Activated T-cell treated with anti-CD3 and anti-CD28 coated beads for 1 hour (primary cell): Measurements from ENCODE around the gene AP4M1.
A peak's percentile ranks its signal among the peaks of the same experiment; 100 is the strongest.

Experiments used
- DNase-seq: peaks from one replicate; pipeline ENCODE4 v3.0.0-alpha.2; 2020; ENCODE audit warnings: low read depth

Gene AP4M1, protein sequence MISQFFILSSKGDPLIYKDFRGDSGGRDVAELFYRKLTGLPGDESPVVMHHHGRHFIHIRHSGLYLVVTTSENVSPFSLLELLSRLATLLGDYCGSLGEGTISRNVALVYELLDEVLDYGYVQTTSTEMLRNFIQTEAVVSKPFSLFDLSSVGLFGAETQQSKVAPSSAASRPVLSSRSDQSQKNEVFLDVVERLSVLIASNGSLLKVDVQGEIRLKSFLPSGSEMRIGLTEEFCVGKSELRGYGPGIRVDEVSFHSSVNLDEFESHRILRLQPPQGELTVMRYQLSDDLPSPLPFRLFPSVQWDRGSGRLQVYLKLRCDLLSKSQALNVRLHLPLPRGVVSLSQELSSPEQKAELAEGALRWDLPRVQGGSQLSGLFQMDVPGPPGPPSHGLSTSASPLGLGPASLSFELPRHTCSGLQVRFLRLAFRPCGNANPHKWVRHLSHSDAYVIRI

GRCh38 chr7:100101016-100101862 lies at the start of gene AP4M1, which contains the start of gene MCM7:
TSS of gene AP4M1 (plus strand) at chr7:100101643. CDS start at chr7:100101715, 72 bp downstream.
TSS of gene MCM7 (minus strand) at chr7:100101397. CDS start at chr7:100101294, 103 bp downstream.
- DNase-seq: peak; percentile 92

GRCh38 chr7:100053215-100053614 lies 48.2 kb upstream of the AP4M1 start:
- DNase-seq: no peak

- DNase-seq: no peak
These were observed 44.4 kb upstream of the AP4M1 start for GRCh38 chr7:100057006-100057405.

- DNase-seq: no peak
These were observed 42.1 kb upstream of the AP4M1 start for GRCh38 chr7:100059251-100059739.

DNA sequence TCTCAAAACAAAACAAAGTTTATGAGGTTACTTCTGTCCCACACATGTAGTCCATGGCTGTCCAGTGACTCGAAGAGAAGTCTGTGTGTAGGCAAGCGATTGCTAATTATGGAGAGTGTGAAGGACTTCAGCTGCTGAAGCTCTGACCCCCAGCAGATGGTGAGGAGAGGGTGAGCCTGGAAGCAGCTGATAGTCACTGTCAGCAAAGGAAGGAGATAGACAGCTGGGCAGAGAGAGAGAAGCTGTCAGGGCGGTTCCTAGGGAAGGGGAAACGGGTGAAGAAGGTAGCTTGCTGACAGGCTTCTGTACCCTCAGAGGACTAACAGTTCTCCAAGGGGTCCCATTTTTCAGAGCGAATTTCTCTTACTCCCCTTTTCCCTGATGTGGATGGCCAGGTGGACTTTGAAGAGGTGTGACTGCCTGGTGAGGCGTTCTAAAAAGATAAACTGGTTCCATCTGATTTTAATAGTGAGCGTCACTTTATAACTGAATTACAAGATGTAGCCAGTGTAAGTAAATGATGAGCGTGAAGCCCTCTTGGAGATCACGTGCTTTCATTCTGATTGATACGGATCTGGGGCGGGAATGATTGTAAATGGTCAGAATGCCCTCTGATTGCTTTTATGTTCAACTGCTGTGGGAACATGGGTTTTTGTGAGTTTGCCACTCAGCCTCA lies 39.8 kb upstream of the AP4M1 start:
- no peak for DNase-seq

GRCh38 chr7:100063376-100063775 lies 38.1 kb upstream of the AP4M1 start:
- no peak for DNase-seq

GRCh38 chr7:100064162-100064561 lies 37.3 kb upstream of the AP4M1 start:
- no peak for DNase-seq

DNA sequence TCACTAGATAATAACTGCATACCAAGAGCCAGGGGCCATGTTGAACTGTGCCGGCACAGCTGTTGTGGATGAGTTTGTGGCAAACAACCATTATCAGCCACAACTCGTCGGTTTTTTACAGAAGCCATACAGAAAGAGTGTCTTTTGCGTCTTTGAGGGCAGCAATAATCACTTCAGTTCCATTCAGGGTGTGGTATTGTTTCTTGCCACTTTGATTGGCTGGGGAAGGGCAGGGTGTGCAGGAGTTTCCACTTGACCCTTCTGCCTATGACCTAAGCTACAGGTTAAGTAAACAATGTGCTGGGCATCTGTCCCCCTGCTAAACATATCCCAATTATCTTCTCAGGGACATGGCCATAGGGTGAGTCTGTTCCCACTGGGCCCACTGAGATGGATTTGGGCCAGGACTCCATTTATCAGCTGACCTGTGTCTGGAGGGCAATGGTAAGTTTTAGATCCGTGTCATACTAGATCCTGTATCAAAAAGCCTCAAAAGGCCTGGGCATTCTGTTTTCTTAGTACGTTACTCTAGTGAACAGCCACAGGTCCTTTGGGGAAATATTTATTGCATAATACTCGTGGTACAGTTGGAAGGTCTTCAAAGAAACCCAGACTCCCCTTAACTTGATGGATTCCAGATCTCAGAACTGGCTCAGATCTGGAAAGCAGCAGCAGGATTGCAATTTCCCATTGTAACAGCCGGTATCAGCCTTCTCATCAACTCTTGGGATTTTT lies 35.8 kb upstream of the AP4M1 start:
- DNase-seq: no peak

GRCh38 chr7:100066953-100067352 lies 34.5 kb upstream of the AP4M1 start:
- DNase-seq: no peak

GRCh38 chr7:100069991-100070390 lies 31.5 kb upstream of the AP4M1 start:
- DNase-seq: no peak

DNA sequence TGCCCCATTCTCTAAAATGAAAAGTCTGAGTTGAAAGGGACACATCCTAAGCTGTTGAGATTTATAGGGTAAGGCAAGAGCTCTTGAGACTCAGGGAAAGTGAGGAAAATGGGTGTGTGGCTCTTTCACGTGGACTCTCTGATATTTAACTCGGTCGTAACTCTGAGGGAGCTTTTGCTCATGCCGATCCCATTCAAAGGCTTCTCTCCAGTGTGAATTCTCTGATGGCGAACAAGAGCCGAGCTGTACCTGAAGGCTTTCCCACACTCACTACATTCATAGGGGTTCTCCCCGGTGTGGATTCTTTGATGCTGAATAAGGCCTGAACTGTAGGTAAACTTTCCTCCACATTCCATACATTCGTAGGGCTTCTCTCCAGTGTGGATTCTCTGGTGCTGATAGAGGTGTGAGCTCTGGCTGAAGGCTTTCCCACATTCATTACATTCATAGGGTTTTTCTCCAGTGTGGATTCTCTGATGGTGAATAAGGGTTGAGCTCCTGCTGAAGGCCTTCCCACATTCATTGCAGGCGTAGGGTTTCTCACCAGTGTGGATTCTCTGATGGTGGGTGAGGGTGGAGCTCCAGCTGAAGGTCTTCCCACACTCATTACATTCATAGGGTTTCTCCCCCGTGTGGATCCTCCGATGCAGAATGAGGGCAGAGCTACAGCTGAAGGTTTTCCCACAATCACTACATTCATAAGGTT lies 30.3 kb upstream of the AP4M1 start:
- no peak for DNase-seq

GRCh38 chr7:100072462-100072861 lies 29.0 kb upstream of the AP4M1 start:
- DNase-seq: no peak

DNA sequence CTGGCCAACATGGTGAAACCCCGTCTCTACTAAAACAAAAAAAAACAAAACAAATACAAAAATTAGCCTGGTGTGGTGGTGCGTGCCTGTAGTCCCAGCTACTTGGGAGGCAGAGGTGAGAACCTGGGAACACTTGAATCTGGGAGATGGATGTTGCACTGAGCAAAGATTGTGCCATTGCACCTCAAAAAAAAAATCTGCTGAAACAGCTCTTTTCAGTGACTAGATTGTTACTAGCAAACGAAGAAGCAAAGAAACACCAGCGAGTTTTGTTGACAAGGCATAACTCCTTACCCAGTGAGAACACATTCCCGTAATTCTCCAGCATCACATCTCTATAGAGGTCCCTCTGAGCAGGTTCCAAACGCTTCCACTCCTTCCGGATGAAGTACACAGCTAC lies 26.6 kb upstream of the AP4M1 start:
- DNase-seq: no peak

DNA sequence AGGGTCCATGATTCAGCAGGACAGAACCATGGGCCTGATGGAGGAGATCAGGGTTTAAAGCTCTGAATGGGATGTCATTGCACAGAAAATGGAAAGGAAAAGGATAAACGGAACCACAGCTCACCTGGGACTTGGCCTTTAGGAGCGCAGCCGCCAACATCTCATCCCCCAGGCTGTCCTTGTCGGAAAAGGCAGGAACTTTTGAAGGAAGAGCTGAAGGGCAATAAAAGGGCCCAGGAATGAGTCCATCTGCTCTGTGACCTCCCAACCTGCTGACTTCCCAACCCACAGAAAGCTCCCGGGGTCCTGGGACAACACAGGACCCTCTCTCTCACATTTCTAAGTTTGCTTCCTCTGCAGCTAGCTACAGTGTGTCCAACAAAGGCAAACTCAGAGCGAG lies 26.0 kb upstream of the AP4M1 start:
- DNase-seq: no peak

- DNase-seq: no peak
These were observed 24.2 kb upstream of the AP4M1 start for GRCh38 chr7:100077205-100077604.

DNA sequence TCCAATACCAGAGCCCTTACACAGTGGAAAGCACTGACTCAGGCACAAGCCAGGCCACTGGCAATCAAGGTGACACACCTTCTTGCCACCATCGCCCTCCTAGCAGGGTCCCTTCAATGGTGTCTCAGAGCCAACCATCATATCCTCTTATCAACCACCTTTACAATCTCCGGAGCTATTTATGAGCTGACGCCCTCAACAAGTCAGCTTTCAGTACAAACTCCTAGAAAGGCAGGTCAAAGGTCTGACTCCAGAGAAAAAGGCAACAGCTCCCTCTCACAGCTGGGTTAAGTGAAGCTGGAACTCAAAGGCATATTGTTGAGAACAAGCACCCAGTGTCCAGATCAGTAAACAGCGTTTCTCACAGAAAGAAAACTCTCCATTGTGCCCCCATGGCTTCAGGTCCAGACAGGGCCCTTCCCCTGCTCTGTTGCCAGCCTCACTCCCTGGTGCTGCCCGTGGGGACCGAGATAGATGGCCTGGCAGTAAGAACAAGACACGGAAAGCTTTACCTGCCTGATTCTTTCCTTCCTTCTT lies 22.4 kb upstream of the AP4M1 start:
- no peak for DNase-seq

DNA sequence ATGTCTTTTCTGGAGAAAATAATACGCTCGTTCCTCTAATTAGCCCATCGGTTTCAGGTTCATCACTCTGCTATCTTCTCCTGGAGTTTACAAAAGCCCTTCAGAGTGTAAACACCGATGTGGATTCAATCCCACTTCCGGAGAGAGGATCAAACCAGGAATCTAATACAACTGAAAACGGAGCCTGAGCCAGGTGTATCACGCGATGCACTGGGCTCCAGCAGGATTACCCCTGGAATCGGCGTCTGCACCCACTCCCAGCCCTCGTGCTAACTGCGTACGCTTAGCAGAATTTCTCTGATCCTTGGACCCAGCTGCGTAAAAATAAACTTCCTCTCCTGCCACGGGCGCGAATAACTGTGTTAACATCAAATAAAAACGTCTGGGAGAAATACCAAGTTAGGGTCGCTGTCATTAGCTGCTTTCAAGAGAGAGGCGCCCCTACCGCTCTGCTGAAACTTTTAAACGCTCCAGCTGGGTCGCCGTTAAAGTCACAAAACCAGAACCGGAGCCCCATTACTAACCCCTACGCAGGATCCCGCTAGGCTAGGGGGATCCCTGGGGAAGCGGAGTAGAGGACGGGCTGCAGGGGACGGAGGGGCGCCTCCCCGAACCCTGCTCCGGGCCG lies 20.4 kb upstream of the AP4M1 start:
- DNase-seq: no peak

- peak; percentile 93 for DNase-seq
These were observed 19.8 kb upstream of the AP4M1 start, which contains the start of gene ZNF3 for GRCh38 chr7:100081535-100082102. TSS of gene ZNF3 (minus strand) at chr7:100081723. CDS start at chr7:100077357, 4,366 bp downstream.

- no peak for DNase-seq
These were observed 18.5 kb upstream of the AP4M1 start for GRCh38 chr7:100082978-100083377.

DNA sequence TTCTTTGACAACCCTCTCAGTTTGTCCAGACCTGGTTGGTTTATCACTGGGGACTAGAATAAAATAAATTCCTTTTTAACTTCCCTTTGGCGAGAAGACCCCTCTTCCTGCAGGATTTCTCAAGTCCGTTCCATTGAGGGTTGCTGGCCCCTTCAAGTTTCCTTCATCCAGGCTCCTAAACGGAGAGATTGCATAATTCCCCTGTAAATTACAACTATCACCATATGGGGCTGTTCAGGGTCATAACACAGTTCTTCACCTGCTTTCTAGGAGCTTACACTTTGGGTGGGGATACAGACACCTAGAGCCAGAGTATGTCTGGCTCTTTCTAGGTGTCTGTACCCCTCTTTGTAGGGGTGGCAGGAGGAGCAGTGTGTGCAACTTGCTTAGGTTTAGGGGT lies 15.9 kb upstream of the AP4M1 start:
- no peak for DNase-seq
